SK-N-SH treated with all-trans-retinoic acid at 6 μM for 48 hours (cell line): ENCODE results near the gene SDR42E1.

Source experiments
- CREB5 ChIP-seq: fragments of 250-450 bp; sonication (Bioruptor Pico); IDR thresholded peaks from 2 replicates; pipeline ENCODE4 v1.5.1; 2020; ENCODE audit warnings: low read depth, mild to moderate bottlenecking, moderate library complexity
- CSDC2 ChIP-seq: fragments of 250-450 bp; sonication (Bioruptor Pico); IDR thresholded peaks from 2 replicates; pipeline ENCODE4 v1.5.0; 2020; ENCODE audit warnings: mild to moderate bottlenecking, moderate library complexity
- CSRNP3 ChIP-seq: fragments of 250-450 bp; sonication (Bioruptor Pico); IDR thresholded peaks from 2 replicates; pipeline ENCODE4 v1.5.1; 2021; ENCODE audit warnings: mild to moderate bottlenecking, moderate library complexity
- ESRRG ChIP-seq: fragments of 250-450 bp; sonication (Bioruptor Pico); IDR thresholded peaks from 2 replicates; pipeline ENCODE4 v1.6.1; 2021; ENCODE audit warnings: mild to moderate bottlenecking
- GLIS3 ChIP-seq: fragments of 250-450 bp; sonication (Bioruptor Pico); IDR thresholded peaks from 2 replicates; pipeline ENCODE4 v1.5.0; 2020; ENCODE audit warnings: mild to moderate bottlenecking, moderate library complexity
- ISL1 ChIP-seq: fragments of 250-450 bp; sonication (Bioruptor Pico); IDR thresholded peaks from 2 replicates; pipeline ENCODE4 v2.1.2; 2022; ENCODE audit warnings: mild to moderate bottlenecking, moderate library complexity
- OSR1 ChIP-seq: fragments of 250-450 bp; sonication (Bioruptor Pico); IDR thresholded peaks from 2 replicates; pipeline ENCODE4 v1.8.0; 2022; ENCODE audit warnings: moderate library complexity, mild to moderate bottlenecking, inconsistent platforms
- PATZ1 ChIP-seq: fragments of 250-450 bp; sonication (Bioruptor Pico); IDR thresholded peaks from 2 replicates; pipeline ENCODE4 v1.8.0; 2020; ENCODE audit warnings: mild to moderate bottlenecking, moderate library complexity, borderline replicate concordance
- POU6F1 ChIP-seq: fragments of 250-450 bp; sonication (Bioruptor Pico); IDR thresholded peaks from 2 replicates; pipeline ENCODE4 v1.8.0; 2021; ENCODE audit warnings: low read depth, mild to moderate bottlenecking, moderate library complexity, borderline replicate concordance
- RARB ChIP-seq: fragments of 250-450 bp; sonication (Bioruptor Pico); IDR thresholded peaks from 2 replicates; pipeline ENCODE4 v1.8.0; 2021; ENCODE audit warnings: mild to moderate bottlenecking, moderate library complexity
- ZC3H10 ChIP-seq: fragments of 250-450 bp; sonication (Bioruptor Pico); IDR thresholded peaks from 2 replicates; pipeline ENCODE4 v1.5.1; 2021; ENCODE audit warnings: mild to moderate bottlenecking, moderate library complexity
- ZFP30 ChIP-seq: fragments of 450-650 bp; formaldehyde crosslinking; IDR thresholded peaks from 2 replicates; pipeline ENCODE4 v1.5.0; 2022; ENCODE audit warnings: mild to moderate bottlenecking, moderate library complexity
- ZNF70 ChIP-seq: fragments of 450-650 bp; formaldehyde crosslinking; IDR thresholded peaks from 2 replicates; pipeline ENCODE4 v1.5.0; 2020; ENCODE audit warnings: mild to moderate bottlenecking, moderate library complexity
- TF ChIP-seq, protein P1 (sequence below): fragments of 250-450 bp; sonication (Bioruptor Pico); IDR thresholded peaks from 2 replicates; pipeline ENCODE4 v1.5.0; 2020; ENCODE audit warnings: mild to moderate bottlenecking, moderate library complexity

DNA sequence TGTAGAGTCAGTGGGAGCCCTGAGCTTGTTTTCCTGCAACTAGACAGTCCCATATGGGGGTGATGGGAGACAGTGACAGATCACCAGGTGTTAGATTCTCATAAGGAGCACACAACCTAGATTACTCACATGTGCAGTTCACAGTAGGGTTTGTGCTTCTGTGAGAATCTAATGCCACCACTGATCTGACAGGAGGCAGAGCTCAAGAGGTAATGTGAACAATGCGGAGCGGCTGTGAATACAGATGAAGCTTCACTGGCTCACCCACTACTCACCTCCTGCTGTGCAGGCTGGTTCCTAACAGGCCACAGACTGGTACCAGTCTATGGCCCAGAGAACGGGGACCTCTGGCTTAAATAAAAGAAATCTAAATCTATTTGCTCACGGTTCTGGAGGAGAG is 13.6 kb upstream of the SDR42E1 start:
- TF ChIP-seq CSDC2 (CRISPR knock-in tag) (no peak), OSR1 (CRISPR knock-in tag) (no peak), RARB (CRISPR knock-in tag) (no peak), CREB5 (CRISPR knock-in tag) (no peak), GLIS3 (CRISPR knock-in tag) (no peak), ESRRG (CRISPR knock-in tag) (no peak), ISL1 (CRISPR knock-in tag) (no peak), POU6F1 (CRISPR knock-in tag) (no peak), PATZ1 (CRISPR knock-in tag) (no peak), ZC3H10 (no peak), ZFP30 (CRISPR knock-in tag) (no peak), ZNF70 (CRISPR knock-in tag) (no peak), CSRNP3 (no peak)
- TF ChIP-seq, protein P1, sequence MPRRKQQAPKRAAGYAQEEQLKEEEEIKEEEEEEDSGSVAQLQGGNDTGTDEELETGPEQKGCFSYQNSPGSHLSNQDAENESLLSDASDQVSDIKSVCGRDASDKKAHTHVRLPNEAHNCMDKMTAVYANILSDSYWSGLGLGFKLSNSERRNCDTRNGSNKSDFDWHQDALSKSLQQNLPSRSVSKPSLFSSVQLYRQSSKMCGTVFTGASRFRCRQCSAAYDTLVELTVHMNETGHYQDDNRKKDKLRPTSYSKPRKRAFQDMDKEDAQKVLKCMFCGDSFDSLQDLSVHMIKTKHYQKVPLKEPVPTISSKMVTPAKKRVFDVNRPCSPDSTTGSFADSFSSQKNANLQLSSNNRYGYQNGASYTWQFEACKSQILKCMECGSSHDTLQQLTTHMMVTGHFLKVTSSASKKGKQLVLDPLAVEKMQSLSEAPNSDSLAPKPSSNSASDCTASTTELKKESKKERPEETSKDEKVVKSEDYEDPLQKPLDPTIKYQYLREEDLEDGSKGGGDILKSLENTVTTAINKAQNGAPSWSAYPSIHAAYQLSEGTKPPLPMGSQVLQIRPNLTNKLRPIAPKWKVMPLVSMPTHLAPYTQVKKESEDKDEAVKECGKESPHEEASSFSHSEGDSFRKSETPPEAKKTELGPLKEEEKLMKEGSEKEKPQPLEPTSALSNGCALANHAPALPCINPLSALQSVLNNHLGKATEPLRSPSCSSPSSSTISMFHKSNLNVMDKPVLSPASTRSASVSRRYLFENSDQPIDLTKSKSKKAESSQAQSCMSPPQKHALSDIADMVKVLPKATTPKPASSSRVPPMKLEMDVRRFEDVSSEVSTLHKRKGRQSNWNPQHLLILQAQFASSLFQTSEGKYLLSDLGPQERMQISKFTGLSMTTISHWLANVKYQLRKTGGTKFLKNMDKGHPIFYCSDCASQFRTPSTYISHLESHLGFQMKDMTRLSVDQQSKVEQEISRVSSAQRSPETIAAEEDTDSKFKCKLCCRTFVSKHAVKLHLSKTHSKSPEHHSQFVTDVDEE, result no peak
